D721Med (cell line): Measurements from ENCODE around the gene ZNF664.

Source experiments
- DNase-seq: peaks from one replicate; pipeline ENCODE4 v3.0.0; 2011; ENCODE audit warnings: low spot score; ENCODE audit not compliant: insufficient read length
- FAIRE-seq: peaks from 2 replicates; lab custom pipeline; 2011; peaks lifted over from hg19 to GRCh38; lab: Jason Lieb, UNC
- CTCF ChIP-seq: IDR thresholded peaks from 2 replicates; pipeline ENCODE4 v1.5.1; 2012; ENCODE audit warnings: mild to moderate bottlenecking, control low read depth; ENCODE audit not compliant: insufficient read depth; ENCODE audit errors: missing control alignments

ZNF664 gene

DNA sequence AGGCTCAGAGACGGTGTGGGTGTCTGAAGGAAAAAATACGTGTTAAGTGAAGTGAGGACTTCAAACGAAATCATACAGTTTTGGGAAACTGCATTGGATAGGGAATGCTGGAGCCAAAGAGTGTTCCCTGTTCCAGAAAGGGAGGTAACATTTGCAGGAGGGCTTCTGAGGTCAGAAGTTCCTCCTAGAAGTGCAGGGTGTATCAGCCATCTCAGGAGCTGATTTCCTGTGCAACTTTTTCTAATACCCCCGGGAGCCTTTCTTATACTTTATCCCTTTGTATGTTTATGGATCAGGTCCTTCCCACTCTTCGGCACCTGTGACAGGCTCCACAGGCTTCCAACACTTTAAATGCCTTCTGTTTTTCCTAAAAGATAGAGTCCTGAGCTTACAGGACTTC, 24.9 kb downstream of the ZNF664 start:
- FAIRE-seq, result no peak

GRCh38 chr12:123998344-123998990, 25.5 kb downstream of the ZNF664 start:
- no peak for DNase-seq
- no peak for FAIRE-seq
- TF ChIP-seq CTCF, result no peak

More for the DNA sequence above, 24.9 kb downstream of the ZNF664 start:
- TF ChIP-seq CTCF, result no peak
- no peak for DNase-seq

DNA sequence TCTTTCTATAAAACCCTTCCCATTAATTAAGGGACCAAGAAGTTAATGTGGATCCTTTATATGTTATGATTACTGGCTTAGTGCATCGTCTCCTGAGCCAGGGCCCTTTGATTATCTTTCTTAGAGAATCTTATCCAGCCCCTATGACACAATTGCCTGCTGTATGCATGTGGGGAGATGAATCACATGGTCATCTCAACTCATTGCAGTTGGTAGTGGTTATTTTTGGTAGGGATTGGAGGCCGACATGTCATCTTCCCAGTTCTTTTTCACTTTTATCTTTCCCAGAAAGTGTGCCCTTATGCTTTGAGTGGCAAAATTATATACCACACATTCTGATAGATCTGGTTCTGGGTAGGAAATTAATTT, 26.0 kb downstream of the ZNF664 start:
- no peak for TF ChIP-seq CTCF
- no peak for DNase-seq
- no peak for FAIRE-seq

- no peak for TF ChIP-seq CTCF
- FAIRE-seq, result no peak
- DNase-seq, result no peak
These were observed 27.1 kb downstream of the ZNF664 start for GRCh38 chr12:124000111-124000510.

- DNase-seq, result no peak
- no peak for FAIRE-seq
- TF ChIP-seq CTCF, result no peak
These were observed 28.3 kb downstream of the ZNF664 start for GRCh38 chr12:124001343-124001742.

GRCh38 chr12:124002021-124002644, 29.1 kb downstream of the ZNF664 start:
- TF ChIP-seq CTCF, result no peak
- DNase-seq, result no peak
- FAIRE-seq, result no peak

GRCh38 chr12:124002654-124003053, 29.6 kb downstream of the ZNF664 start:
- DNase-seq, result no peak
- no peak for TF ChIP-seq CTCF

More at GRCh38 chr12:124002654-124003053, 29.6 kb downstream of the ZNF664 start:
- no peak for FAIRE-seq
